SK-N-SH treated with all-trans-retinoic acid at 6 μM for 48 hours (cell line): ENCODE results near the gene LRRC56.

Experiments
- ARNTL ChIP-seq: fragments of 450-650 bp; formaldehyde crosslinking; IDR thresholded peaks from 2 replicates; pipeline ENCODE4 v1.5.0; 2020; ENCODE audit warnings: low read depth, mild to moderate bottlenecking, moderate library complexity, borderline replicate concordance
- CSDC2 ChIP-seq: fragments of 250-450 bp; sonication (Bioruptor Pico); IDR thresholded peaks from 2 replicates; pipeline ENCODE4 v1.5.0; 2020; ENCODE audit warnings: mild to moderate bottlenecking, moderate library complexity
- RARB ChIP-seq: fragments of 250-450 bp; sonication (Bioruptor Pico); IDR thresholded peaks from 2 replicates; pipeline ENCODE4 v1.8.0; 2021; ENCODE audit warnings: mild to moderate bottlenecking, moderate library complexity
- SNAI2 ChIP-seq: fragments of 250-450 bp; sonication (Bioruptor Pico); IDR thresholded peaks from 2 replicates; pipeline ENCODE4 v1.5.0; 2020; ENCODE audit warnings: mild to moderate bottlenecking, moderate library complexity
- ZFP30 ChIP-seq: fragments of 450-650 bp; formaldehyde crosslinking; IDR thresholded peaks from 2 replicates; pipeline ENCODE4 v1.5.0; 2022; ENCODE audit warnings: mild to moderate bottlenecking, moderate library complexity
- ZNF8 ChIP-seq: fragments of 450-650 bp; formaldehyde crosslinking; IDR thresholded peaks from 2 replicates; pipeline ENCODE4 v1.5.0; 2020; ENCODE audit warnings: mild to moderate bottlenecking, moderate library complexity
- TF ChIP-seq, protein P1 (sequence below): fragments of 250-450 bp; sonication (Bioruptor Pico); IDR thresholded peaks from 2 replicates; pipeline ENCODE4 v1.8.0; 2020; ENCODE audit warnings: mild to moderate bottlenecking, moderate library complexity, borderline replicate concordance

Gene LRRC56

GRCh38 chr11:603154-603553 is 65.8 kb downstream of the LRRC56 start (continued):
- TF ChIP-seq, protein P1, sequence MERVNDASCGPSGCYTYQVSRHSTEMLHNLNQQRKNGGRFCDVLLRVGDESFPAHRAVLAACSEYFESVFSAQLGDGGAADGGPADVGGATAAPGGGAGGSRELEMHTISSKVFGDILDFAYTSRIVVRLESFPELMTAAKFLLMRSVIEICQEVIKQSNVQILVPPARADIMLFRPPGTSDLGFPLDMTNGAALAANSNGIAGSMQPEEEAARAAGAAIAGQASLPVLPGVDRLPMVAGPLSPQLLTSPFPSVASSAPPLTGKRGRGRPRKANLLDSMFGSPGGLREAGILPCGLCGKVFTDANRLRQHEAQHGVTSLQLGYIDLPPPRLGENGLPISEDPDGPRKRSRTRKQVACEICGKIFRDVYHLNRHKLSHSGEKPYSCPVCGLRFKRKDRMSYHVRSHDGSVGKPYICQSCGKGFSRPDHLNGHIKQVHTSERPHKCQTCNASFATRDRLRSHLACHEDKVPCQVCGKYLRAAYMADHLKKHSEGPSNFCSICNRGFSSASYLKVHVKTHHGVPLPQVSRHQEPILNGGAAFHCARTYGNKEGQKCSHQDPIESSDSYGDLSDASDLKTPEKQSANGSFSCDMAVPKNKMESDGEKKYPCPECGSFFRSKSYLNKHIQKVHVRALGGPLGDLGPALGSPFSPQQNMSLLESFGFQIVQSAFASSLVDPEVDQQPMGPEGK (CRISPR knock-in tag), result no peak
- TF ChIP-seq ZFP30 (CRISPR knock-in tag), result no peak
- no peak for TF ChIP-seq ZNF8 (CRISPR knock-in tag)
- no peak for TF ChIP-seq SNAI2 (CRISPR knock-in tag)
- TF ChIP-seq CSDC2 (CRISPR knock-in tag), result no peak
- no peak for TF ChIP-seq RARB (CRISPR knock-in tag)
- TF ChIP-seq ARNTL (CRISPR knock-in tag), result no peak
